HG03342 (cell line): ENCODE measurements around the gene KSR1.
A peak's percentile ranks its signal among the peaks of the same experiment; 100 is the strongest.

Source experiments
- ATAC-seq: cut with Tn5 transposase; IDR thresholded peaks from one replicate; pipeline ENCODE4 v1.9.1; 2021; ENCODE audit warnings: mild to moderate bottlenecking, moderate library complexity; ENCODE audit not compliant: unreplicated experiment

The KSR1 gene

GRCh38 chr17:27566671-27567562, 110.7 kb downstream of the KSR1 start:
- ATAC-seq, result no peak

- ATAC-seq, result no peak
Measured at GRCh38 chr17:27567563-27567859, 111.3 kb downstream of the KSR1 start.

GRCh38 chr17:27568216-27568615, 112.0 kb downstream of the KSR1 start:
- no peak for ATAC-seq

GRCh38 chr17:27568811-27569210, 112.6 kb downstream of the KSR1 start:
- ATAC-seq, result no peak

GRCh38 chr17:27569257-27569722, 113.0 kb downstream of the KSR1 start:
- ATAC-seq, result no peak

- no peak for ATAC-seq
Measured at GRCh38 chr17:27569884-27570577, 113.8 kb downstream of the KSR1 start.

- ATAC-seq, result no peak
Measured at GRCh38 chr17:27570578-27570914, 114.3 kb downstream of the KSR1 start.

- ATAC-seq, result no peak
Measured at GRCh38 chr17:27571563-27572352, 115.5 kb downstream of the KSR1 start.

- no peak for ATAC-seq
Measured at GRCh38 chr17:27572665-27573064, 116.4 kb downstream of the KSR1 start.

- no peak for ATAC-seq
Measured at GRCh38 chr17:27573548-27573947, 117.3 kb downstream of the KSR1 start.

- no peak for ATAC-seq
Measured at GRCh38 chr17:27573971-27574525, 117.8 kb downstream of the KSR1 start.

- ATAC-seq, result no peak
Measured at GRCh38 chr17:27575096-27575911, 119.1 kb downstream of the KSR1 start.

GRCh38 chr17:27575912-27576252, 119.6 kb downstream of the KSR1 start:
- no peak for ATAC-seq

- ATAC-seq, result no peak
Measured at GRCh38 chr17:27576477-27577083, 120.3 kb downstream of the KSR1 start.

GRCh38 chr17:27577121-27577761, 121.0 kb downstream of the KSR1 start:
- ATAC-seq, result no peak

GRCh38 chr17:27577884-27578717, 121.9 kb downstream of the KSR1 start:
- ATAC-seq, result no peak

GRCh38 chr17:27578718-27579085, 122.5 kb downstream of the KSR1 start:
- peak; percentile 85 for ATAC-seq

- no peak for ATAC-seq
Measured at GRCh38 chr17:27579304-27579703, 123.1 kb downstream of the KSR1 start.

- ATAC-seq, result no peak
Measured at GRCh38 chr17:27579897-27580321, 123.7 kb downstream of the KSR1 start.
